AG04450 (cell line): ENCODE data around the gene IL5RA. TPM values are rescaled to one million over a fixed set of nuclear protein-coding genes. Genes with fewer than 3 reads are reported as not detected.

Source experiments
- CTCF ChIA-PET: fragments of 300-600, 350-600 bp; formaldehyde crosslinking; extraction: SDS; loops from one replicate; lab custom pipeline; 2022; ENCODE audit warnings: antibody characterized with exemption, inconsistent platforms; lab: Charles Lee
- POLR2A ChIA-PET: fragments of 350-600 bp; formaldehyde crosslinking; extraction: SDS; loops from one replicate; lab custom pipeline; 2021; ENCODE audit warnings: antibody characterized with exemption, inconsistent platforms; lab: Yijun Ruan, JAX
- DNase-seq: peaks from one replicate; pipeline ENCODE4 v3.0.0-alpha.2; 2011; ENCODE audit warnings: low read depth, low spot score
- H3K27ac ChIP-seq: one replicate; pipeline ENCODE4 v1.5.1; 2012; ENCODE audit warnings: low read depth, low read length, control low read depth
- H3K27me3 ChIP-seq: one replicate; pipeline ENCODE4 v1.6.0; 2012; ENCODE audit warnings: low read length; ENCODE audit not compliant: control insufficient read depth, insufficient read depth
- H3K4me3 ChIP-seq: 2 replicates; pipeline ENCODE4 v1.5.1; 2011; ENCODE audit warnings: mild to moderate bottlenecking, low read depth, low read length, control low read depth
- H3K9me3 ChIP-seq: 2 replicates; pipeline ENCODE4 v1.5.1; 2012; ENCODE audit warnings: low read length; ENCODE audit not compliant: control insufficient read depth, insufficient read depth
- CTCF ChIP-seq: IDR thresholded peaks from 2 replicates; pipeline ENCODE4 v1.5.1; 2011; ENCODE audit warnings: low read depth, low read length, control low read depth, inconsistent platforms
- polyA plus RNA-seq: library from polyadenylated mRNA; depleted of rRNA; stranded (reverse); fragments of >200 nt; gene quantifications from 2 replicates; pipeline ENCODE4 v1.2.3, GENCODE V29; 2011

Gene IL5RA
- polyA plus RNA-seq, 1 experiment = not detected

GRCh38 chr3:3081381-3082233, 28.6 kb downstream of the IL5RA start:
- no peak for DNase-seq
- TF ChIP-seq CTCF = no peak
- no peak overlapping the region for H3K27ac ChIP-seq
- H3K9me3 ChIP-seq = peaks cover 17% of the 10 kb centered on the region
- ChIA-PET POLR2A (no interaction called here), CTCF (no interaction called here)
- no peak overlapping the region for H3K4me3 ChIP-seq
- no peaks in the 10 kb centered on the region for H3K27me3 ChIP-seq

GRCh38 chr3:3080309-3080708, 29.9 kb downstream of the IL5RA start:
- Histone ChIP-seq H3K27ac (no peak overlapping the region), H3K27me3 (no peaks in the 10 kb centered on the region), H3K9me3 (peaks cover 17% of the 10 kb centered on the region), H3K4me3 (no peak overlapping the region)
- ChIA-PET POLR2A (no interaction called here), CTCF (no interaction called here)
- DNase-seq = no peak
- no peak for TF ChIP-seq CTCF

GRCh38 chr3:3074551-3075257, 35.5 kb downstream of the IL5RA start:
- ChIA-PET POLR2A (no interaction called here), CTCF (no interaction called here)
- Histone ChIP-seq H3K27me3 (no peaks in the 10 kb centered on the region), H3K27ac (no peak overlapping the region), H3K4me3 (no peak overlapping the region), H3K9me3 (peaks cover 12% of the 10 kb centered on the region)
- no peak for DNase-seq
- no peak for TF ChIP-seq CTCF

GRCh38 chr3:3071136-3071535, 39.0 kb downstream of the IL5RA start:
- DNase-seq = no peak
- POLR2A ChIA-PET = no interaction called here
- H3K27me3 ChIP-seq = peaks cover 2% of the 10 kb centered on the region
- peaks cover 15% of the 10 kb centered on the region for H3K9me3 ChIP-seq
- no peak for TF ChIP-seq CTCF
- CTCF ChIA-PET = interaction anchor here (0.5 kb wide), 1 partner anchor 1045 kb away, joined by 3 read pairs; no protein-coding TSS in a partner anchor
- H3K4me3 ChIP-seq = no peak overlapping the region
- H3K27ac ChIP-seq = no peak overlapping the region

- TF ChIP-seq CTCF = no peak
- ChIA-PET CTCF (no interaction called here), POLR2A (no interaction called here)
- Histone ChIP-seq H3K27ac (no peak overlapping the region), H3K9me3 (peaks cover 20% of the 10 kb centered on the region), H3K27me3 (peaks cover 2% of the 10 kb centered on the region), H3K4me3 (no peak overlapping the region)
- DNase-seq = no peak
Observed at GRCh38 chr3:3069723-3070122, 40.5 kb downstream of the IL5RA start.
